Brain pericyte (primary cell): ENCODE results near the gene SMIM7.

Experiments
- DNase-seq: peaks from one replicate; pipeline ENCODE4 v3.0.0-alpha.2; 2012; ENCODE audit warnings: low read depth, low spot score

SMIM7 gene

DNA sequence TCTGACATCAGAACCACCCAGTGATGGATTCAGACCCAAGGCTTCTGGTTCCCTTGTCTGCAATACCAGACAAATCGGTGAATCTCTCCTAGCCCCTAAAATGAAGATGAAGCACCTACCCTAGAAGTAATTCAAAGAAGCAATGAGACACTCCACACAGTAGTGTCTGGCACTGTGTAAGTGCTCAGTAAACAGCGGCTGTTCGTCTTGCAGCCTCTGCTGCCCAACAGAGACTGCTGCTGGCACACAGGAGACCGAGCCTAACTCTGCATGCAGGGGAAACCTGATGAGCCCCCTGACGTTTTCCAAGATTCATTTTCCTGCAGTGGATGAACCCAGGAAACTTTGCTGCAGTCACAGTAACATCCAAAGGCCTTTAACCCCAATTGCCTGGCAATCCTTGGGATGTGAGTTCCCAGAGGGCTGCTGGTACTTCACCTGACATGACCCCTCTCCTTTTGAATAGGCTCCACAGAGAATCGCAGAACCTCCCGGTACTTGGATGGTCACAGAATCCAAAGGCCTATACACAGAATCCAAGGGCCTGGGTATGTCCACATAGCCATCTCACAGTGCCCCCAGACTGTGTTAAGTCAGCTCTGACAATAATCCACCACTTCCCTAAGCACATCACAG, 38.7 kb downstream of the SMIM7 start:
- DNase-seq: no peak

GRCh38 chr19:16620584-16620983, 39.4 kb downstream of the SMIM7 start:
- no peak for DNase-seq

GRCh38 chr19:16620018-16620417, 39.9 kb downstream of the SMIM7 start:
- no peak for DNase-seq

DNA sequence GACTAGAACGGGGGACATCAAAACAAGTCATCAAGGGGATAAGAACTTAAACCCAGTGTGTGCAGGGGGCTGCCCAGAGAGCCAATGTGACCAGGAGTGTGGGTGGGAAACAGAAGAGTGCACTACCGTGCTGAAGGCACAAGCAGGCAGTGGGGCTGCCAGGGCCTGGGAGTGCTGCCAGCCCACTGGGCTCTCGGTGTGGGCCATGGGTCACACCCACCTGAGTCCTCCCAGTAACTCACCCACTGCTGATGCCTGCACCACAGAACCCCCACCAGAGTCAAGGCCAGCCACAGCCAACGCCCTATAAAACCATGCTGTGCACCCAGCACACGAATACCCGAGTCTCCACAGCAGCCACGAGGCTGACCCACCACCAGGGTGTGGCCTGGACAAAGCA, 40.5 kb downstream of the SMIM7 start:
- DNase-seq: no peak

- DNase-seq: no peak
Observed at GRCh38 chr19:16618248-16618647, 41.7 kb downstream of the SMIM7 start.

DNA sequence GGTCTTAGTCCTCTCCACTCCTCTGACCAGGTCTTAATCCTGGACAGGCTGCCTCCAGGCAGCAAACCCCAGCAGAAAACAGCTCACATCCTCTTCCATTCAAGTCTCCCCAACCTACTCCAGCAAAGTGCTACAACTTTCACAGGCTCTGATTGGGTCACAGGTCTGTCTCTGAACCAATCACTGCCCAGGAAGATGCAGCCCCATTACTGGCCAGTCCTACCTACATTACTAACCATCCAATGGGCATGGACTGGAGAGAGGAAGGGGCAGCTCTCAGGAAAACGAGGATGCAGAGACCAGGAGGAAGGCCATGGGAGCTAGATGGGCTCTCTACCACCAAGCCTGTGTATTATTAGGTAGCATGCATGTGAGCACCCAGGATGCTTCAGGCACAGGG, 44.1 kb downstream of the SMIM7 start:
- no peak for DNase-seq

DNA sequence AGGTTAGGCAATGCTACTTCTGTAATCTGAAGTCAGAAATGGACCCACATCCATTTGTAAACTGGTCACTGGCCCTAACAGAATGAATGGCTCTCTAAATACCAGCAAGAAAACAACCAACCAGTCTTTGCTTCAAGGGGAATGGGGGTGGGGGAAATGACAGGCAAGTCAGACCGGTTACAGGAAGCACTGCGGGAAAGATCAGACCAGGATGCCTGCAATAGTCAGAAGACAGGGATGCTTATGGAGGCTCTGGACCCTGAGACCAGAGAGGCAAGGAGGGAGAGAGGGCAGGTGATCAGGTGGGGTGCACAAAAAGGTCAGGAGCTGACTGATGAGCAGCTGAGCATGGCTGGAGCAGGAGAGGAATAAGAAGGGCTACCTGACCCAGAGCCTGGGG, 45.0 kb downstream of the SMIM7 start:
- DNase-seq: no peak

DNA sequence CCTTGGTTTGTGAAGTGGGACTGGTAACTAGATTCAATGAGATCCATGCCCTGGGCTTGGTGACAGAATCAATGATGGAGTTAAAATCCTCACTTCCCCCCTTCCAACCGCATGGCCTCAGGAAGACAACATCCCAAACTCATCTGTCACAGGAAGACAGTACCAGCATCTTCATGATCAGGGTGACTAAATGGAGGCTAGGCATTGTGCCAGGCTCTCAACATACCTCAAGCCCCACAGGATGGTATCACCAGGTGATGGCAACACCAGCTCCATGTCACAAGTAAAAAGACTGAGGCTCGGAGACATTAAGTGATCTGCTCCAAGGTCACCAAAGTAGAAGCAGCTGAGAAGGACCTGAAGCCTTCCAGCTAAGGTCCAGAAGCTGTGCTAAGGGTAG, 46.1 kb downstream of the SMIM7 start:
- no peak for DNase-seq

GRCh38 chr19:16612636-16613035, 47.3 kb downstream of the SMIM7 start:
- no peak for DNase-seq

- no peak for DNase-seq
Observed at GRCh38 chr19:16611121-16611520, 48.8 kb downstream of the SMIM7 start.

- no peak for DNase-seq
Observed at GRCh38 chr19:16609511-16610200, 50.3 kb downstream of the SMIM7 start.

- DNase-seq: no peak
Observed at GRCh38 chr19:16608290-16608739, 51.6 kb downstream of the SMIM7 start.

DNA sequence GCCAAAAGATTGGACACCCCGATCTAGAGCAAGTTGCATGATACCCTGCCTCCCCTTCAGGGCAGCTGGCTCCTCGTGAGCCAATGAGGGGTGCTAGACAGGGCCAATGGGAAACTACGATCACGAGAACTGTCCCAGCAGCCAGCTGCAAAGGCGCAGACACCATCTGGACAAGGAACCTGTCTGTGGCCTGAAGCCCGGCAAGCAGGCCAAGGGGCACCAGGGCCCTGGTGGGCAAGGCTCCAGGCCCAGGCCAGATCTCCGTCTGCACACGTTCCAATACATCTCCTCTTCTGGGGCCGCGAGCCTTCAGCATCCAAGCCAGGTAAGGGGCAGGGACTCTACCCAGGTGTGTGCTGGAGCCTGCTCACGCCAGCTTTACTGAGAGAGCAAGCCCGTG, 52.1 kb downstream of the SMIM7 start:
- DNase-seq: no peak

GRCh38 chr19:16605553-16605994, 54.4 kb downstream of the SMIM7 start:
- no peak for DNase-seq

GRCh38 chr19:16605115-16605514, 54.8 kb downstream of the SMIM7 start:
- DNase-seq: no peak

GRCh38 chr19:16604615-16605014, 55.3 kb downstream of the SMIM7 start:
- DNase-seq: no peak

DNA sequence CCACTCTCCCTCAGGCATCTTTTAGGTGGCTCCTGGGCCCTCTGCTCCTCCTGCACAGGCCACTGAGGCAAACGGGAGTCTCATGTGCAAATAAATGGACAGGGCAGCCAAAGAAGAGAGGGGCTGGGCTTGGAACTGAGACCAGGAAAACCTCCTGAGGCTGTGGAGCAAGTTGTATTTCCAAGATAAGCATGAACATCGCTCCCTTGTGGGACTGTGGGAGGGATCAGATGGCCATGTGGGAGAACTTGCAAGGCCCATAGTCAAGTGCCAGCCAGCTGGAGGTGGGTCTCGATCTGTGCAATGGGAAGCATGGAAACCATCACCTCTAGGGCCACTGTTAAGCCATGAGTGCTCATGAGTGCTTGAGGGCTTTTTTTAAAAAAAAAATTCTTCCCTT, 56.9 kb downstream of the SMIM7 start:
- DNase-seq: no peak

GRCh38 chr19:16601378-16602052, 58.4 kb downstream of the SMIM7 start:
- no peak for DNase-seq

- DNase-seq: no peak
Observed at GRCh38 chr19:16600824-16601223, 59.1 kb downstream of the SMIM7 start.

- DNase-seq: no peak
Observed at GRCh38 chr19:16599655-16600346, 60.1 kb downstream of the SMIM7 start.

DNA sequence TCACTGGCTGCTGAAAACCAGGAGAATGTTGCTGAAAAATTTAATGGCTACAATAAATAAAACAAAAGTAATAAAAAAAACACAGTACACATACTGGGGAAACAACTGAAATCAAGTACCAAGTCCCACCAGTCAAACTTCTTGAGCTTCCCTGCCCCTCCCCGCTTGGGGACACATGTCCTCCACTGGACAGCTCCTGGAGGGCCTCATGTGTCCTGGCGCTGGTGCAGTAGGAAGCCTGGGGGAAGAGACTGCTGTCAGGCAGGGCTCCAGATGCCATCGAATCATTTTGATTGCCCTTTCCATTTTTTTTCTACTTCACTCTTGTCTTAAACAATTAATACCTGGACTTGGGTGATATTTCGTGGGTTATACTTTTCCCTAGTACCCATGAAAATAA, 61.1 kb downstream of the SMIM7 start:
- no peak for DNase-seq

GRCh38 chr19:16596399-16596798, 63.5 kb downstream of the SMIM7 start:
- DNase-seq: no peak
